Neural crest cell (in vitro differentiated cells): ENCODE results near the gene PDCD1LG2. TPM values are rescaled to one million over a fixed set of nuclear protein-coding genes. Genes with fewer than 3 reads are reported as not detected.

Experiments used
- DNase-seq: peaks from one replicate; pipeline ENCODE4 v3.0.0; 2021; ENCODE audit warnings: low read depth, mixed read lengths, low spot score
- H3K27ac Mint-ChIP-seq: one replicate; pipeline ENCODE4 v1.8.0; 2021; ENCODE audit warnings: mild to moderate bottlenecking, mixed read lengths; ENCODE audit not compliant: unreplicated experiment
- H3K27me3 Mint-ChIP-seq: 2 replicates; pipeline ENCODE4 v1.8.0; 2021; ENCODE audit warnings: low read depth, mild to moderate bottlenecking, mixed read lengths
- H3K36me3 Mint-ChIP-seq: 2 replicates; pipeline ENCODE4 v1.8.0; 2021; ENCODE audit warnings: low read depth, mild to moderate bottlenecking, mixed read lengths
- H3K4me1 Mint-ChIP-seq: 2 replicates; pipeline ENCODE4 v1.8.0; 2021; ENCODE audit warnings: mixed read lengths
- H3K4me3 Mint-ChIP-seq: one replicate; pipeline ENCODE4 v1.8.0; 2021; ENCODE audit warnings: mild to moderate bottlenecking, mixed read lengths
- H3K9me3 Mint-ChIP-seq: 2 replicates; pipeline ENCODE4 v1.8.0; 2021; ENCODE audit warnings: mixed read lengths
- CTCF ChIP-seq: fragments of 200-600 bp; sonication (generic); conservative IDR thresholded peaks from 2 replicates; pipeline ENCODE4 v1.5.0; 2021; ENCODE audit warnings: antibody characterized with exemption, mild to moderate bottlenecking
- total RNA-seq: library from RNA; stranded (reverse); gene quantifications from 2 replicates; pipeline ENCODE4 v1.2.1, GENCODE V29; 2021

The PDCD1LG2 gene
- total RNA-seq, 1 donor from 2014 or later = not detected

- no peak for DNase-seq
- H3K4me3 Mint-ChIP-seq = no peak overlapping the region
- no peak overlapping the region for H3K27ac Mint-ChIP-seq
- no peaks in the 10 kb centered on the region for H3K27me3 Mint-ChIP-seq
- no peaks in the 10 kb centered on the region for H3K4me1 Mint-ChIP-seq
- no peaks in the 10 kb centered on the region for H3K36me3 Mint-ChIP-seq
- TF ChIP-seq CTCF = no peak
- peaks cover 2% of the 10 kb centered on the region for H3K9me3 Mint-ChIP-seq
These were observed 28.1 kb upstream of the PDCD1LG2 start for GRCh38 chr9:5482194-5482593.

- Mint-ChIP-seq H3K9me3 (no peaks in the 10 kb centered on the region), H3K27me3 (no peaks in the 10 kb centered on the region), H3K27ac (no peak overlapping the region), H3K4me3 (no peak overlapping the region), H3K4me1 (no peaks in the 10 kb centered on the region), H3K36me3 (no peaks in the 10 kb centered on the region)
- TF ChIP-seq CTCF = no peak
- no peak for DNase-seq
These were observed 27.0 kb upstream of the PDCD1LG2 start for GRCh38 chr9:5483306-5483705.

- Mint-ChIP-seq H3K9me3 (no peaks in the 10 kb centered on the region), H3K36me3 (no peaks in the 10 kb centered on the region), H3K27ac (no peak overlapping the region), H3K27me3 (no peaks in the 10 kb centered on the region), H3K4me1 (no peaks in the 10 kb centered on the region), H3K4me3 (no peak overlapping the region)
- TF ChIP-seq CTCF = no peak
- DNase-seq = no peak
These were observed 24.8 kb upstream of the PDCD1LG2 start for GRCh38 chr9:5485378-5486085.

- Mint-ChIP-seq H3K4me1 (no peaks in the 10 kb centered on the region), H3K27ac (no peak overlapping the region)
These were observed 23.3 kb upstream of the PDCD1LG2 start for GRCh38 chr9:5486988-5487387.

GRCh38 chr9:5488221-5489008, 21.9 kb upstream of the PDCD1LG2 start:
- no peaks in the 10 kb centered on the region for H3K4me1 Mint-ChIP-seq
- TF ChIP-seq CTCF = no peak
- DNase-seq = no peak
- no peaks in the 10 kb centered on the region for H3K9me3 Mint-ChIP-seq
- no peak overlapping the region for H3K4me3 Mint-ChIP-seq
- no peaks in the 10 kb centered on the region for H3K36me3 Mint-ChIP-seq
- no peak overlapping the region for H3K27ac Mint-ChIP-seq
- no peaks in the 10 kb centered on the region for H3K27me3 Mint-ChIP-seq

More at GRCh38 chr9:5486988-5487387, 23.3 kb upstream of the PDCD1LG2 start:
- no peak for TF ChIP-seq CTCF
- H3K36me3 Mint-ChIP-seq = no peaks in the 10 kb centered on the region
- no peaks in the 10 kb centered on the region for H3K9me3 Mint-ChIP-seq
- H3K27me3 Mint-ChIP-seq = no peaks in the 10 kb centered on the region
- DNase-seq = no peak
- no peak overlapping the region for H3K4me3 Mint-ChIP-seq
